ENCODE results near the gene PPP1R3D. TPM values are rescaled to one million over a fixed set of nuclear protein-coding genes. Genes with fewer than 3 reads are reported as not detected.

The PPP1R3D gene
- total and polyA plus RNA-seq, 10 of the 15 experiments (the other 5 are each of a cell fraction or from before 2014, with no cell fraction given) = 0.39 to 4.8 (median 2.9) TPM

- TF ChIP-seq RELB (IDR thresholded peaks at IDR 0.05; ENCODE audit: low read depth) (no peak), ZBED1 (IDR thresholded peaks at IDR 0.05; ENCODE audit: borderline replicate concordance) (no peak), NR2C2 (IDR thresholded peaks at IDR 0.05; ENCODE audit: borderline replicate concordance, control insufficient read depth, insufficient read length, low read depth) (no peak), KLF5 (IDR thresholded peaks at IDR 0.05; ENCODE audit: partially characterized antibody) (no peak)
Measured at GRCh38 chr20:59942245-59942644, 2.1 kb upstream of the PPP1R3D start (continued).

GRCh38 chr20:59940956-59941294 lies 820 bp upstream of the PPP1R3D start:
- no TSS peak for BruUV-seq (replicated peaks)
- POLR2A ChIA-PET = interaction anchor here (0.7 to 1.3 kb wide), 2 partner anchors 8 to 1600 kb away, joined by 3 read pairs; no protein-coding TSS in a partner anchor
- in situ Hi-C loops (cut with MboI) (no loop called here), intact Hi-C loops (cut with micrococcal nuclease; ENCODE audit: unreplicated experiment) (loop anchor here (10.0 kb wide), 1 partner anchor 114 kb away; no protein-coding TSS in a partner anchor)
- no peak for DNase-seq (ENCODE audit: low read depth, low spot score)
- Histone ChIP-seq H3K4me3 (peak overlapping the region; percentile 99), H3K36me3 (ENCODE audit: control insufficient read depth in 2 of 2, insufficient read depth in 2 of 2, low read length in 1 of 2) (peaks cover 0 to 1% of the 10 kb centered on the region in 2 experiments; a peak in 1 of 4 replicates), H3K9me3 (replicated peaks; ENCODE audit: control insufficient read depth, insufficient read depth, low read length) (no peaks in the 10 kb centered on the region), H3K27me3 (replicated peaks in 1 of 2; ENCODE audit: control insufficient read depth in 2 of 2, insufficient read depth in 2 of 2, low read length in 1 of 2) (no peaks in the 10 kb centered on the region), H3K9ac (ENCODE audit: control insufficient read depth, insufficient read depth, low read length) (peak overlapping the region; percentile 74), H4K20me1 (ENCODE audit: control insufficient read depth, insufficient read depth) (no peaks in the 10 kb centered on the region), H3K4me1 (ENCODE audit: control insufficient read depth, insufficient read depth, low read length) (peaks cover 10% of the 10 kb centered on the region), H2AFZ (ENCODE audit: control insufficient read depth, low read depth, low read length) (peak overlapping the region; percentile 98), H3K79me2 (ENCODE audit: control insufficient read depth, insufficient read depth, low read length) (peaks cover 14% of the 10 kb centered on the region), H3K27ac (ENCODE audit: control insufficient read depth, insufficient read depth) (peak overlapping the region; percentile 93), H3K4me2 (ENCODE audit: control insufficient read depth, insufficient read depth) (peak overlapping the region; percentile 97)
- no peak; the same call in 2 of the 3 replicates for ATAC-seq
- SMC1A ChIA-PET (ENCODE audit: uncharacterized antibody, unreplicated experiment) = interaction anchor here (0.7 to 2.5 kb wide), 5 partner anchors 9 to 188 kb away, joined by 3 to 8 read pairs (median 5); no protein-coding TSS in a partner anchor
- peak; percentile 3; the same call in 1 of the 2 replicates for TF ChIP-seq MAX (IDR thresholded peaks at IDR 0.05; ENCODE audit: low read depth, low read length)
- no peak for TF ChIP-seq NFIC (IDR thresholded peaks at IDR 0.05; ENCODE audit: low read depth, low read length)
- TF ChIP-seq SIN3A (IDR thresholded peaks at IDR 0.05; ENCODE audit: low read depth, low read length) = 0 out of 2 replicates have a peak, but pooled peaks have one; percentile 16
- TF ChIP-seq BCL11A (IDR thresholded peaks at IDR 0.05; ENCODE audit: low read depth, low read length) = no peak
- TF ChIP-seq PRDM15 (CRISPR knock-in tag; IDR thresholded peaks at IDR 0.05) = no peak
- peak; percentile 31; the same call in 1 of the 2 replicates for TF ChIP-seq RELB (IDR thresholded peaks at IDR 0.05; ENCODE audit: low read depth)
- no peak for TF ChIP-seq SMARCA5 (IDR thresholded peaks at IDR 0.05)
- peak; percentile 15 for TF ChIP-seq MEF2B (IDR thresholded peaks at IDR 0.05; ENCODE audit: partially characterized antibody, poor library complexity, severe bottlenecking)
- no peak for TF ChIP-seq CHD2 (IDR thresholded peaks at IDR 0.05; ENCODE audit: borderline replicate concordance, low read depth, low read length)
- no peak for TF ChIP-seq WRNIP1 (IDR thresholded peaks at IDR 0.05; ENCODE audit: borderline replicate concordance, low read depth, low read length)
- 0 out of 2 replicates have a peak, but pooled peaks have one; percentile 4 for TF ChIP-seq POLR2AphosphoS2 (IDR thresholded peaks at IDR 0.05; ENCODE audit: low read depth, low read length)
- no peak for TF ChIP-seq MYC (IDR thresholded peaks at IDR 0.05; ENCODE audit: insufficient read depth, insufficient read length, insufficient replicate concordance, low read length, severe bottlenecking)
- CTCF ChIA-PET = interaction anchor here (1.0 to 9.5 kb wide), 4 partner anchors 9 to 270 kb away, joined by 3 to 173 read pairs (median 4); no protein-coding TSS in a partner anchor
- FAIRE-seq = no peak
- RAD21 ChIA-PET (ENCODE audit: unreplicated experiment) = interaction anchor here (0.9 to 1.2 kb wide), 4 partner anchors 9 to 117 kb away, joined by 3 to 4 read pairs (median 4); no protein-coding TSS in a partner anchor
- 0% methylated on average over 4 of the region's 4 CpGs for WGBS (ENCODE audit: insufficient coverage, insufficient replicate concordance, low lambda C conversion rate, missing lambda C conversion rate)

Measured in GM12878 (cell line).